Bronchial epithelial cell (primary cell): ENCODE results near the gene RETREG1. TPM values are rescaled to one million over a fixed set of nuclear protein-coding genes. Genes with fewer than 3 reads are reported as not detected.
"Not testable (repeated sequence)": the region's sequence is repeated elsewhere in the genome, so short reads cannot be mapped to it uniquely, and the experiment has no call there.

ENCODE experiments used
- DNase-seq: peaks from one replicate; pipeline ENCODE4 v3.0.0-alpha.2; 2010; ENCODE audit warnings: low read depth
- FAIRE-seq: peaks from 2 replicates; lab custom pipeline; 2011; peaks lifted over from hg19 to GRCh38; lab: Jason Lieb, UNC
- H3K27me3 ChIP-seq: 2 replicates; pipeline ENCODE4 v1.5.1; 2011; ENCODE audit warnings: low read length; ENCODE audit not compliant: control insufficient read depth, insufficient read depth
- H3K36me3 ChIP-seq: 2 replicates; pipeline ENCODE4 v1.5.1; 2011; ENCODE audit warnings: low read length; ENCODE audit not compliant: control insufficient read depth, insufficient read depth
- H3K4me3 ChIP-seq: 2 replicates; pipeline ENCODE4 v1.5.1; 2011; ENCODE audit warnings: mild to moderate bottlenecking, low read depth, low read length, control low read depth
- total RNA-seq: library from RNA; depleted of rRNA; stranded (reverse); fragments of >200 nt; gene quantifications from 2 replicates; pipeline ENCODE4 v1.2.1, GENCODE V29; 2014
- TF ChIP-seq, protein P1 (sequence below): IDR thresholded peaks from 2 replicates; pipeline ENCODE4 v1.5.1; 2011; ENCODE audit warnings: mild to moderate bottlenecking, moderate library complexity, low read length, control low read depth, inconsistent platforms; ENCODE audit not compliant: insufficient read depth, severe bottlenecking

The RETREG1 gene
- total RNA-seq, 1 donor from 2014 or later = 0.53 TPM

- Histone ChIP-seq H3K36me3 (no peaks in the 10 kb centered on the region), H3K27me3 (no peaks in the 10 kb centered on the region), H3K4me3 (no peak overlapping the region)
- DNase-seq = peak; percentile 18
- TF ChIP-seq, protein P1, sequence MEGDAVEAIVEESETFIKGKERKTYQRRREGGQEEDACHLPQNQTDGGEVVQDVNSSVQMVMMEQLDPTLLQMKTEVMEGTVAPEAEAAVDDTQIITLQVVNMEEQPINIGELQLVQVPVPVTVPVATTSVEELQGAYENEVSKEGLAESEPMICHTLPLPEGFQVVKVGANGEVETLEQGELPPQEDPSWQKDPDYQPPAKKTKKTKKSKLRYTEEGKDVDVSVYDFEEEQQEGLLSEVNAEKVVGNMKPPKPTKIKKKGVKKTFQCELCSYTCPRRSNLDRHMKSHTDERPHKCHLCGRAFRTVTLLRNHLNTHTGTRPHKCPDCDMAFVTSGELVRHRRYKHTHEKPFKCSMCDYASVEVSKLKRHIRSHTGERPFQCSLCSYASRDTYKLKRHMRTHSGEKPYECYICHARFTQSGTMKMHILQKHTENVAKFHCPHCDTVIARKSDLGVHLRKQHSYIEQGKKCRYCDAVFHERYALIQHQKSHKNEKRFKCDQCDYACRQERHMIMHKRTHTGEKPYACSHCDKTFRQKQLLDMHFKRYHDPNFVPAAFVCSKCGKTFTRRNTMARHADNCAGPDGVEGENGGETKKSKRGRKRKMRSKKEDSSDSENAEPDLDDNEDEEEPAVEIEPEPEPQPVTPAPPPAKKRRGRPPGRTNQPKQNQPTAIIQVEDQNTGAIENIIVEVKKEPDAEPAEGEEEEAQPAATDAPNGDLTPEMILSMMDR = peak; percentile 15
- FAIRE-seq = no peak
These were observed 178.8 kb downstream of the RETREG1 start for GRCh38 chr5:16437977-16438376.

- FAIRE-seq, H3K27me3 ChIP-seq, DNase-seq: not testable (repeated sequence)
These were observed 180.6 kb downstream of the RETREG1 start for GRCh38 chr5:16436065-16436682.

DNA sequence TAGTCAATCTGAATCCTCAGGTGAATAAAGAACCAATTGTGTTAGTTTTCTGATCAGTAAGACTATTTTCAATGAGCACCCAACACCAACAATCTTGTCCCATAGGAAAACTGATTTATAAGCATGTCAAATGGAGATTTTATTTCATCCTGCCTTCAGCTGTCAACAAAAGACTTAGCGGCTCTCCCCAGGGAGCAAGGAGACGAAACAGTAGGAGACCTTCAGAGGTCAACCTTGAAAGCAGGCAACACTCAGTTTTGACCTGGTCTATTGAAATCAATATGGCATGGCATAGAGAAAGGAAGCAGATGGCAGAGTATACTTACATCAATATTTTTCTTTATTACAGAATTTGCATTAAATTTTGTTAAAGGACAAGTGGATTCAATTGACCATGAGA is 185.3 kb downstream of the RETREG1 start:
- Histone ChIP-seq H3K36me3 (no peaks in the 10 kb centered on the region), H3K27me3 (peaks cover 1% of the 10 kb centered on the region), H3K4me3 (no peak overlapping the region)
- FAIRE-seq (no peak), DNase-seq (no peak)
- TF ChIP-seq, protein P1 = no peak

More at GRCh38 chr5:16436065-16436682, 180.6 kb downstream of the RETREG1 start:
- not testable (repeated sequence) for H3K36me3 ChIP-seq, H3K4me3 ChIP-seq

- TF ChIP-seq, protein P1 = no peak
- Histone ChIP-seq H3K4me3 (no peak overlapping the region), H3K36me3 (no peaks in the 10 kb centered on the region), H3K27me3 (peaks cover 1% of the 10 kb centered on the region)
- DNase-seq (no peak), FAIRE-seq (no peak)
These were observed 186.3 kb downstream of the RETREG1 start for GRCh38 chr5:16430349-16431089.

- H3K36me3 ChIP-seq = no peaks in the 10 kb centered on the region
- no peak for FAIRE-seq
- H3K4me3 ChIP-seq = no peak overlapping the region
- TF ChIP-seq, protein P1 = no peak
- peaks cover 1% of the 10 kb centered on the region for H3K27me3 ChIP-seq
- DNase-seq = no peak
These were observed 188.4 kb downstream of the RETREG1 start for GRCh38 chr5:16428359-16428758.

DNA sequence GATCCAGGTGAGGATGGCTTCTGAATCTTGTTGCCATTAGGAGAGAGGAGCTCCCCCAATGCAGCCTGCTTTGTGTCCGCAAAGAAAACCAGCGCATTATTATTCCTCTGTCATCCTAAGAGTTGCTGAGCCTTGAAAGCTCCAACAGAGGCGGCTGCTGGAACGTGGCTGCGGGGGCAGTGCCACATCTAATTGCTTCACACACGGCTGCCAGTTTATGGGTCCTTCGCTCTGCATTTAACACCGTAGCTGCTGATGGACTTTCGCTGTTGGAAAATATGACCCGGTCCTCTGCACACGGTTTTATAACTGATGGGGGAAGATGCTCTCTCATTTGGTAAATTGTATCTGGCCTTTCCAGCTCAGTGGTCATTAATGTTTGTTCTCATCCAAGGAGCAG is 189.2 kb downstream of the RETREG1 start:
- Histone ChIP-seq H3K4me3 (no peak overlapping the region), H3K27me3 (peaks cover 1% of the 10 kb centered on the region), H3K36me3 (no peaks in the 10 kb centered on the region)
- FAIRE-seq (no peak), DNase-seq (no peak)
- TF ChIP-seq, protein P1 = no peak

Other genes starting within 250 kb of the RETREG1 start
- 59.9 and 72.7 TPM in 2 replicates for gene ZNF622, start 151.2 kb downstream of the RETREG1 start, total RNA-seq